Right atrium auricular region (tissue), 2 donors: ENCODE data around the gene CSAD. TPM values are rescaled to one million over a fixed set of nuclear protein-coding genes. Genes with fewer than 3 reads are reported as not detected.

Source experiments
- DNase-seq: peaks from one replicate; pipeline ENCODE4 v3.0.0-alpha.2; 2019; ENCODE audit warnings: low spot score
- H3K27ac ChIP-seq, 2 donors: fragments of 200-600 bp; sonication (generic); 1 replicate in 1 of 2; 2 replicates in 1 of 2; pipeline ENCODE4 v1.5.1; 2016 to 2019
- H3K27me3 ChIP-seq, 2 donors: fragments of 200-600 bp; sonication (generic); one replicate each; pipeline versions ENCODE4 v1.5.1 to v1.6.0; 2017 to 2019
- H3K36me3 ChIP-seq: fragments of 200-600 bp; sonication (generic); one replicate; pipeline ENCODE4 v1.5.1; 2016
- H3K4me1 ChIP-seq, 2 donors: fragments of 200-600 bp; sonication (generic); one replicate each; pipeline versions ENCODE4 v1.5.1 to v1.6.0; 2017 to 2019
- H3K4me3 ChIP-seq, 2 donors: fragments of 200-600 bp; sonication (generic); 1 replicate in 1 of 2; 2 replicates in 1 of 2; pipeline ENCODE4 v1.5.1; 2017 to 2019; ENCODE audit warnings: mild to moderate bottlenecking in 1 of 2, moderate library complexity in 1 of 2
- H3K9me3 ChIP-seq, 2 donors: fragments of 200-600 bp; sonication (generic); one replicate each; pipeline ENCODE4 v1.5.1; 2019
- total RNA-seq, 2 donors: library from RNA; depleted of rRNA; stranded (reverse); fragments of >200 nt; gene quantifications; one replicate each; pipeline ENCODE4 v1.1.0, GENCODE V29; 2016
- TF ChIP-seq, protein P1 (sequence below), 2 donors: fragments of 200-600 bp; sonication (generic); IDR thresholded peaks; one replicate each; pipeline ENCODE4 v1.5.1; 2019; ENCODE audit warnings: antibody characterized with exemption in 2 of 2

CSAD gene
- total RNA-seq, 2 donors from 2014 or later, result 3.4 to 4.9 TPM

DNA sequence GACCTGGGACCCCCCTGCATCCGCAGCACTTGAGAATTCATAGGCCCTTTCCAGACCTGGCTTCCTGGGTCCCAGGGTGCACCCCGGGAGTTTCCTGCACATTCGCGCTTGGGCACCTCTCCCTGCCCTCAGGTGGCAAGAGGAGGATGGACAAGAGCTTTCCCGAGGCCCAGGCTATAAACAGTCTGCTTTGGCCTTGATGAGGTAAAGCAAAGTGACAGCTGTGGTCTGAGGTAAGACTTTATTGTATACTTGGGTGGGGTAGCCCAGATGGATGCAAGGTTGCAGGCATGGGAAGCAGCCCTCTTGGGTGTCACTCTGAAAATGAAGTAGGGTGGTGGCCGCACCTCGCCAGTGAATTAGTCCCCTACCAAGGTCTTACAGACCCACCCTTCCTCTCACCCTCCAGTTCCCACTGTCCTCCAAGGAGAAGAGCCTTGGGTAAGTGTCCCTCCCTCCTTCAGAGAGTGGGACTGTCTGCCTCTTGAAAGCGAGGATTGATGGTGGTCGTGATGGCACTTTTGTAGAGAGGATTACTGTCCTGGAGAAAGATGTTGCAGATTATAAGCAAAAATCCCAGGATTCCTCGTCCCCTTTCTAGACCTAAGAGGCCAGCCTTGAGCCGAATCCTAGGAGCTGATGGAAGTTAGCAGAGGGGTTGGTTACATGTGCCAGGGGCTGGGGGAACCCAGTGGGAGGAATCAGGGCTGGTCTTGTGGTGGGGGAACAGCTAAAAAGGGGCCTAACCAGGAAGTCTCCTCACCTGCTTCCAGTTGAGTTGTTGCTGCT, 10.6 kb upstream of the CSAD start:
- Histone ChIP-seq H3K9me3 (no peaks in the 10 kb centered on the region), H3K4me3 (no peak overlapping the region), H3K36me3 (peaks cover 25% of the 10 kb centered on the region), H3K27ac (no peak overlapping the region), H3K27me3 (no peaks in the 10 kb centered on the region), H3K4me1 (no peaks in the 10 kb centered on the region)
- TF ChIP-seq, protein P1, sequence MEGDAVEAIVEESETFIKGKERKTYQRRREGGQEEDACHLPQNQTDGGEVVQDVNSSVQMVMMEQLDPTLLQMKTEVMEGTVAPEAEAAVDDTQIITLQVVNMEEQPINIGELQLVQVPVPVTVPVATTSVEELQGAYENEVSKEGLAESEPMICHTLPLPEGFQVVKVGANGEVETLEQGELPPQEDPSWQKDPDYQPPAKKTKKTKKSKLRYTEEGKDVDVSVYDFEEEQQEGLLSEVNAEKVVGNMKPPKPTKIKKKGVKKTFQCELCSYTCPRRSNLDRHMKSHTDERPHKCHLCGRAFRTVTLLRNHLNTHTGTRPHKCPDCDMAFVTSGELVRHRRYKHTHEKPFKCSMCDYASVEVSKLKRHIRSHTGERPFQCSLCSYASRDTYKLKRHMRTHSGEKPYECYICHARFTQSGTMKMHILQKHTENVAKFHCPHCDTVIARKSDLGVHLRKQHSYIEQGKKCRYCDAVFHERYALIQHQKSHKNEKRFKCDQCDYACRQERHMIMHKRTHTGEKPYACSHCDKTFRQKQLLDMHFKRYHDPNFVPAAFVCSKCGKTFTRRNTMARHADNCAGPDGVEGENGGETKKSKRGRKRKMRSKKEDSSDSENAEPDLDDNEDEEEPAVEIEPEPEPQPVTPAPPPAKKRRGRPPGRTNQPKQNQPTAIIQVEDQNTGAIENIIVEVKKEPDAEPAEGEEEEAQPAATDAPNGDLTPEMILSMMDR (IDR thresholded peaks at IDR 0.05), result no peak
- no peak for DNase-seq

DNA sequence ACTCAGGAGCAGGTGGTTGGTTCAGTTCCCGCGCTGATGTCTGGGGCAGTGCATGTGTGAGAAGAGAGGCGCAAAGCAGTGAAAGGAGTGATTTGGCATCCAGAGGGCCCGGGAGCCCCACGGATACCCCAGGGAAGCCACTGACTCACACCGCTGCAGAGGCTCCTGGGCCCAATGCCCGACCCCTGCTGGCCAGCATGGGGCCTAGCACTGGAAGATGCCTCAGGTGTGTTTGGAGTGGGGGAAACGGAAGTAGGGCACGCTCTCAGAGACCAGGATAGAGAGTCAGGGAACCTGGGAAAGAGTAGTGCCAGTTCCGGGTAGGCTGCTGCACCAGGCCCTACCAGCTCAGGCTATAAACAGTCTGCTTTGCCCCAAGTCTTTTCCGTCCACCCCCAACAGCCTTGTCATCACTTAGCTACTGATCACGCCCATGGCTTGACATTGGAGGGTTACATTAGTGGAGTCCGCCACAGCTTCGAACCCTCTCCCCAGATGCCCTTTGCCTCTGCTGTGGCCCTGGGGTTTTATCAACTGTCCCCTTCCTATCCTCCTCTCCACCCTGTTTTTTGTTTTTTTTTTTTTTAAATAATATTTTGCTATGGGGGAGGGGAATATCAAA, 9.5 kb upstream of the CSAD start:
- H3K9me3 ChIP-seq, result no peaks in the 10 kb centered on the region
- no peak overlapping the region for H3K27ac ChIP-seq
- H3K4me1 ChIP-seq, result no peaks in the 10 kb centered on the region
- TF ChIP-seq, protein P1 (IDR thresholded peaks at IDR 0.05), result peak; percentile 45 to 79
- H3K4me3 ChIP-seq, result no peak overlapping the region
- H3K27me3 ChIP-seq, result no peaks in the 10 kb centered on the region
- no peak for DNase-seq
- peaks cover 36% of the 10 kb centered on the region for H3K36me3 ChIP-seq

DNA sequence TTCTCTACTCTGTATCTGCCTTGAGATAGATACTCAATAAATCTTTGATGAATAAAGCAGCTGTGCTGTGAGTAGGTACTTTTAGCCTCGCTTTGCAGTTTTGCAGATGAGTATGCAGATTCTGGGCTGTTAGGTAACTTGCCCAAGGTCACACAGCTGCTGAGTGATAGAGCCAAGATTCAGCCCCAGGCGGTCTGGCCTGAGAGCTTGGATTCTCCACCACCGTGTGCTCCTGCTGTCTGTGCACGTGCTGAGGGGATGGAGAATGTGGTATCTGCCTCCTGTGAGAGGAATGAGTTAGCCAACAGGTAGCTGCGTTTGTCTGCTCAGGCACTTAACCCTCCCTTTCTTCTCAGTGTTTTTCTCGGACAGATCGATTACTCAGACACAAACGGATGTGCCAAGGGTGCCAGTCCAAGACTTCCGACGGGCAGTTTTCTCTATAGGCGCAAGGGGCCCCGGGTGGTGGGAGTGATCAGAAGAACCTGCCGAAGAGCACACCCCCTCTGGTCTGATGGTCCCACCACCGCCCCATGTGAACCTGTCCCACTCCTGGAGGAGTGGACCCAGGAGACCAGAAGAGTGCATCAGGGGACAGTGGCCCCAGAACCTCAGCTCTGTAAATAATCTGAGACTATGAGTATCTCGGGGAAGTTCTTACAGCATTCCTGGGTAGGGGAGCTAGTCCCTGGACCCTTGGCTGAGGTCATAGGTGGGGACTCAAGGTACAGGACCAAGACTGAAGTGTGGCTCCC, 6.6 kb upstream of the CSAD start:
- no peak overlapping the region for H3K27ac ChIP-seq
- H3K36me3 ChIP-seq, result peaks cover 62% of the 10 kb centered on the region
- DNase-seq, result no peak
- no peaks in the 10 kb centered on the region for H3K27me3 ChIP-seq
- no peak overlapping the region for H3K4me3 ChIP-seq
- no peaks in the 10 kb centered on the region for H3K9me3 ChIP-seq
- peaks cover 0 to 22% of the 10 kb centered on the region in 2 donors for H3K4me1 ChIP-seq
- TF ChIP-seq, protein P1 (IDR thresholded peaks at IDR 0.05), result no peak

DNA sequence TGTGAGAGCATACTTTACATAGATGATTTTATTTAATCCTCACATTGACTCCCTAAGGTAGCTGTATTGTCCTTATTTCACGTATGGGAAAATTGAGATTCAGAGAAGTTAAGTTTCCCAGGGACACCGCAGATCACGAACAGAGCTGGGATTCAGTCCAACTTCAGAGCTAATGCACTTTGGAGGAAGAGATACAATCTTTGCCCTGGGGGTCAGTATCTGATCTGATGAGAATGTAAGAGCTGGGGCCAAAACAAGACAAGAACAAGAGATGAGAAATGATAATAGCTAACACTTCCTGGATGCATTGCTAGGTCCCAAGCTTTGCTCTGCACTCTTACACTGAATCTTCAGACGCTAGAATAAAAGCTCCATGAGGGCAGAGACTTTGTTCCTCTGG, 6.0 kb upstream of the CSAD start:
- no peak overlapping the region for H3K4me3 ChIP-seq
- no peak overlapping the region for H3K27ac ChIP-seq
- TF ChIP-seq, protein P1 (IDR thresholded peaks at IDR 0.05), result no peak
- H3K4me1 ChIP-seq, result peaks cover 0 to 28% of the 10 kb centered on the region in 2 donors
- H3K27me3 ChIP-seq, result no peaks in the 10 kb centered on the region
- H3K36me3 ChIP-seq, result peaks cover 68% of the 10 kb centered on the region
- no peaks in the 10 kb centered on the region for H3K9me3 ChIP-seq
- no peak for DNase-seq

DNA sequence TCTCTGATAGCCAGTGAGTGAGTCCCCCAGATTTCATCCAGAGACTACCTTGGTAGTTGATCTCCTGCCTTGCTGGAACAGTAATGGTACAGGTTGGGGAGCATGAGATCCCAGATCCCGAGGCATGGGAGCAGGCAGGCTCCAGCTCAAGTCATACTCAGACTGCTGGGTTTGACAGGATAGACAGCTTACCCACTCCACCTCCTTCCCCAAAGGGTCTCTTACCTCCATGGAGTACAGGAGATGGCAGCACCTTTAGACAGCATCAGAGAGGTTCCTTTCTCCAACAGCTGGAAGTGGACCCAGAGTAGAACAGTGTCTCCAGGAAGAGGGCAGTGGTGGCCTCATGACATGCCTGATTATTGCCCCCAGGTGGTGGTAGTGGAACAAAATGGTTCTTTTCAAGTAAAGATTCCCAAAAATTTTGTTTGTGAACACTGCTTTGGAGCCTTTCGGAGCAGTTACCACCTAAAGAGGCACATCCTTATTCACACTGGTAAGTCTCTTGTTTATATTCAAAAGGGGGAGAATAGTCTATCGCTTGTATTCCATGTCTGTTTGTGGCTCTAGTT, 4.9 kb upstream of the CSAD start:
- Histone ChIP-seq H3K27me3 (no peaks in the 10 kb centered on the region), H3K9me3 (no peaks in the 10 kb centered on the region), H3K4me1 (peaks cover 0 to 34% of the 10 kb centered on the region in 2 donors), H3K36me3 (peaks cover 68% of the 10 kb centered on the region), H3K27ac (no peak overlapping the region), H3K4me3 (no peak overlapping the region)
- TF ChIP-seq, protein P1 (IDR thresholded peaks at IDR 0.05), result no peak
- DNase-seq, result no peak
